ACHN (cell line): ENCODE data around the gene HBE1.

Experiments
- DNase-seq: peaks from one replicate; pipeline ENCODE4 v3.0.0-alpha.2; 2015
- in situ Hi-C: cut with HindIII; loops from 2 replicates; pipeline ENCODE4 v1.10.0; 2017; ENCODE audit warnings: low sequenced_read_pairs, low pct_ligation_motif_present, low pct_unique_long_range_greater_than_20kb

The HBE1 gene

DNA sequence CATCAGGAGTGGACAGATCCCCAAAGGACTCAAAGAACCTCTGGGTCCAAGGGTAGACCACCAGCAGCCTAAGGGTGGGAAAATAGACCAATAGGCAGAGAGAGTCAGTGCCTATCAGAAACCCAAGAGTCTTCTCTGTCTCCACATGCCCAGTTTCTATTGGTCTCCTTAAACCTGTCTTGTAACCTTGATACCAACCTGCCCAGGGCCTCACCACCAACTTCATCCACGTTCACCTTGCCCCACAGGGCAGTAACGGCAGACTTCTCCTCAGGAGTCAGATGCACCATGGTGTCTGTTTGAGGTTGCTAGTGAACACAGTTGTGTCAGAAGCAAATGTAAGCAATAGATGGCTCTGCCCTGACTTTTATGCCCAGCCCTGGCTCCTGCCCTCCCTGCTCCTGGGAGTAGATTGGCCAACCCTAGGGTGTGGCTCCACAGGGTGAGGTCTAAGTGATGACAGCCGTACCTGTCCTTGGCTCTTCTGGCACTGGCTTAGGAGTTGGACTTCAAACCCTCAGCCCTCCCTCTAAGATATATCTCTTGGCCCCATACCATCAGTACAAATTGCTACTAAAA, 42.9 kb downstream of the HBE1 start, which contains the start of gene HBB:
Gene HBB (minus strand): TSS at position 340 of the 579 bp plus-strand sequence. CDS start 50 bp downstream, at position 290.
- in situ Hi-C loops: no loop called here
- no peak for DNase-seq

DNA sequence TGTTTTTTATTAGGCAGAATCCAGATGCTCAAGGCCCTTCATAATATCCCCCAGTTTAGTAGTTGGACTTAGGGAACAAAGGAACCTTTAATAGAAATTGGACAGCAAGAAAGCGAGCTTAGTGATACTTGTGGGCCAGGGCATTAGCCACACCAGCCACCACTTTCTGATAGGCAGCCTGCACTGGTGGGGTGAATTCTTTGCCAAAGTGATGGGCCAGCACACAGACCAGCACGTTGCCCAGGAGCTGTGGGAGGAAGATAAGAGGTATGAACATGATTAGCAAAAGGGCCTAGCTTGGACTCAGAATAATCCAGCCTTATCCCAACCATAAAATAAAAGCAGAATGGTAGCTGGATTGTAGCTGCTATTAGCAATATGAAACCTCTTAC, 44.3 kb downstream of the HBE1 start:
- no peak for DNase-seq
- in situ Hi-C loops: no loop called here

DNA sequence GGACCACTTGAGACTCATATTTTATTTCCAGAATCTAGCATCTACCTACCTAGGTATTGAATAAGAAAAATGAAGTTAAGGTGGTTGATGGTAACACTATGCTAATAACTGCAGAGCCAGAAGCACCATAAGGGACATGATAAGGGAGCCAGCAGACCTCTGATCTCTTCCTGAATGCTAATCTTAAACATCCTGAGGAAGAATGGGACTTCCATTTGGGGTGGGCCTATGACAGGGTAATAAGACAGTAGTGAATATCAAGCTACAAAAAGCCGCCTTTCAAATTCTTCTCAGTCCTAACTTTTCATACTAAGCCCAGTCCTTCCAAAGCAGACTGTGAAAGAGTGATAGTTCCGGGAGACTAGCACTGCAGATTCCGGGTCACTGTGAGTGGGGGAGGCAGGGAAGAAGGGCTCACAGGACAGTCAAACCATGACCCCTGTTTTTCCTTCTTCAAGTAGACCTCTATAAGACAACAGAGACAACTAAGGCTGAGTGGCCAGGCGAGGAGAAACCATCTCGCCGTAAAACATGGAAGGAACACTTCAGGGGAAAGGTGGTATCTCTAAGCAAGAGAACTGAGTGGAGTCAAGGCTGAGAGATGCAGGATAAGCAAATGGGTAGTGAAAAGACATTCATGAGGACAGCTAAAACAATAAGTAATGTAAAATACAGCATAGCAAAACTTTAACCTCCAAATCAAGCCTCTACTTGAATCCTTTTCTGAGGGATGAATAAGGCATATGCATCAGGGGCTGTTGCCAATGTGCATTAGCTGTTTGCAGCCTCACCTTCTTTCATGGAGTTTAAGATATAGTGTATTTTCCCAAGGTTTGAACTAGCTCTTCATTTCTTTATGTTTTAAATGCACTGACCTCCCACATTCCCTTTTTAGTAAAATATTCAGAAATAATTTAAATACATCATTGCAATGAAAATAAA, 44.9 kb downstream of the HBE1 start:
- no peak for DNase-seq
- in situ Hi-C loops: no loop called here

DNA sequence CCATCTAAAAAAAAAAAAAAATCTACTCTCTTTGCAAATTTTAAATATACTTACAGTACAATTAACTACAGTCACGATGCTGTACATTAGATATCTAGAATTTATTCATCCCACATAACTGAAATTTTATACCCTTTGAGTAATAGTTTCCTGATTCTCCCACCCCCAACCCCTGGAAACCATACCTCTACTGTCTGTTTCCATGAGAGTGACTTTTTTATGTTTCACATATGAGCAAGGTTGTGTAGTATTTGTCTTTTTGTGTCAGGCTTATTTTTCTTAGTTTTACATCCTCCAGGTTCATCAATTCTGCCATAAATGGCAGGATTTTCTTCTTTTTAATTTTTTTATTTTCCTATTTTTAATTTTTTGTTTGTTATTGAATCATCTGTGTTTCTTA, 46.1 kb downstream of the HBE1 start:
- in situ Hi-C loops: no loop called here
- DNase-seq: no peak

GRCh38 chr11:5223146-5223545, 46.6 kb downstream of the HBE1 start:
- no peak for DNase-seq
- in situ Hi-C loops: no loop called here
